ENCODE measurements around the gene FASLG.

The FASLG gene

GRCh38 chr1:172622541-172622940, 36.4 kb upstream of the FASLG start:
- TF ChIP-seq CTCF (IDR thresholded peaks at IDR 0.05; ENCODE audit: low read depth, low read length), result no peak
- Histone ChIP-seq H3K9me3 (no peaks in the 10 kb centered on the region; the same call in 1 of the 2 replicates), H3K4me1 (no peaks in the 10 kb centered on the region), H3K4me3 (ENCODE audit: low read depth, low read length) (no peak overlapping the region), H3K36me3 (no peaks in the 10 kb centered on the region), H3K27me3 (no peaks in the 10 kb centered on the region)
- DNase-seq, result no peak

GRCh38 chr1:172623748-172624147, 35.2 kb upstream of the FASLG start:
- Histone ChIP-seq H3K9me3 (no peaks in the 10 kb centered on the region; the same call in 1 of the 2 replicates), H3K4me3 (ENCODE audit: low read depth, low read length) (no peak overlapping the region), H3K27me3 (no peaks in the 10 kb centered on the region), H3K36me3 (no peaks in the 10 kb centered on the region), H3K4me1 (no peaks in the 10 kb centered on the region)
- DNase-seq, result no peak
- TF ChIP-seq CTCF (IDR thresholded peaks at IDR 0.05; ENCODE audit: low read depth, low read length), result no peak

GRCh38 chr1:172626845-172627244, 32.1 kb upstream of the FASLG start:
- H3K27me3 ChIP-seq, result no peaks in the 10 kb centered on the region
- no peak overlapping the region for H3K4me3 ChIP-seq (ENCODE audit: low read depth, low read length)
- H3K36me3 ChIP-seq, result no peaks in the 10 kb centered on the region
- H3K4me1 ChIP-seq, result no peaks in the 10 kb centered on the region
- H3K9me3 ChIP-seq, result no peaks in the 10 kb centered on the region
- no peak for TF ChIP-seq CTCF (IDR thresholded peaks at IDR 0.05; ENCODE audit: low read depth, low read length)
- DNase-seq, result no peak

GRCh38 chr1:172627702-172628101, 31.2 kb upstream of the FASLG start:
- no peak for DNase-seq
- H3K9me3 ChIP-seq, result no peaks in the 10 kb centered on the region
- H3K4me3 ChIP-seq (ENCODE audit: low read depth, low read length), result no peak overlapping the region
- no peaks in the 10 kb centered on the region for H3K27me3 ChIP-seq
- no peaks in the 10 kb centered on the region for H3K36me3 ChIP-seq
- H3K4me1 ChIP-seq, result no peaks in the 10 kb centered on the region
- no peak for TF ChIP-seq CTCF (IDR thresholded peaks at IDR 0.05; ENCODE audit: low read depth, low read length)

- Histone ChIP-seq H3K27me3 (no peaks in the 10 kb centered on the region), H3K36me3 (no peaks in the 10 kb centered on the region), H3K4me1 (no peaks in the 10 kb centered on the region), H3K4me3 (ENCODE audit: low read depth, low read length) (no peak overlapping the region), H3K9me3 (no peaks in the 10 kb centered on the region)
- TF ChIP-seq CTCF (IDR thresholded peaks at IDR 0.05; ENCODE audit: low read depth, low read length), result no peak
- no peak for DNase-seq
Observed at GRCh38 chr1:172628401-172628800, 30.5 kb upstream of the FASLG start.

- no peak for TF ChIP-seq CTCF (IDR thresholded peaks at IDR 0.05; ENCODE audit: low read depth, low read length)
- Histone ChIP-seq H3K36me3 (no peaks in the 10 kb centered on the region), H3K4me1 (no peaks in the 10 kb centered on the region), H3K9me3 (no peaks in the 10 kb centered on the region), H3K27me3 (no peaks in the 10 kb centered on the region), H3K4me3 (ENCODE audit: low read depth, low read length) (no peak overlapping the region)
- no peak for DNase-seq
Observed at GRCh38 chr1:172629170-172629569, 29.7 kb upstream of the FASLG start.
